ENCODE results near the gene LGR5. TPM values are rescaled to one million over a fixed set of nuclear protein-coding genes. Genes with fewer than 3 reads are reported as not detected.

The LGR5 gene
- total and polyA plus RNA-seq, 2 of the 13 experiments (the other 11 are each of a cell fraction or from before 2014, with no cell fraction given): 37.0 to 121 TPM

GRCh38 chr12:71552728-71553501, 113.3 kb downstream of the LGR5 start (continued):
- TF ChIP-seq ZNF784 (CRISPR knock-in tag; IDR thresholded peaks at IDR 0.05; ENCODE audit: borderline replicate concordance): 0 out of 2 replicates have a peak, but pooled peaks have one; percentile 48
- TF ChIP-seq STAG1 (CRISPR knock-in tag; IDR thresholded peaks at IDR 0.05): peak; percentile 20
- no peak for TF ChIP-seq CCAR2 (optimal IDR thresholded peaks at IDR 0.05; ENCODE audit: low read depth, low read length)
- peak; percentile 95 for TF ChIP-seq RXRA (CRISPR knock-in tag; IDR thresholded peaks at IDR 0.05)
- TF ChIP-seq U2AF2 (IDR thresholded peaks at IDR 0.05; ENCODE audit: low read depth, low read length): no peak
- TF ChIP-seq ZNF605 (CRISPR knock-in tag; IDR thresholded peaks at IDR 0.05): peak; percentile 58; the same call in 1 of the 2 replicates
- TF ChIP-seq ZNF639 (CRISPR knock-in tag; conservative IDR thresholded peaks at IDR 0.05): 0 out of 2 replicates have a peak, but pooled peaks have one; percentile 24
- TF ChIP-seq NKX3-1 (CRISPR knock-in tag; IDR thresholded peaks at IDR 0.05): no peak
- peak; percentile 74; the same call in 1 of the 2 replicates for TF ChIP-seq ESRRA (CRISPR knock-in tag; IDR thresholded peaks at IDR 0.05; ENCODE audit: low read depth)
- peak; percentile 23; the same call in 1 of the 2 replicates for TF ChIP-seq ZNF580 (CRISPR knock-in tag; IDR thresholded peaks at IDR 0.05; ENCODE audit: borderline replicate concordance, low read depth)
- peak; percentile 94 for TF ChIP-seq NR2F2 (IDR thresholded peaks at IDR 0.05; ENCODE audit: borderline replicate concordance, low read depth)
- TF ChIP-seq IRX3 (CRISPR knock-in tag; IDR thresholded peaks at IDR 0.05; ENCODE audit: borderline replicate concordance, low read depth): peak; percentile 54; the same call in 1 of the 2 replicates
- TF ChIP-seq SP5 (CRISPR knock-in tag; IDR thresholded peaks at IDR 0.05; ENCODE audit: borderline replicate concordance, low read depth): peak; percentile 48; the same call in 1 of the 2 replicates
- peak; percentile 92 for TF ChIP-seq SOX5 (CRISPR knock-in tag; IDR thresholded peaks at IDR 0.05; ENCODE audit: borderline replicate concordance)
- no peak for TF ChIP-seq PRPF4 (IDR thresholded peaks at IDR 0.05; ENCODE audit: low read depth, low read length, poor library complexity, severe bottlenecking)
- no peak for TF ChIP-seq ZNF251 (CRISPR knock-in tag; IDR thresholded peaks at IDR 0.05)
- peak; percentile 74 for TF ChIP-seq FOSL2 (CRISPR knock-in tag; IDR thresholded peaks at IDR 0.05)
- peak in 1 of 2 experiments; percentile 63; a peak in 2 of 4 replicates for TF ChIP-seq KLF16 (CRISPR knock-in tag; IDR thresholded peaks at IDR 0.05)
- no peak for TF ChIP-seq ZBTB14 (CRISPR knock-in tag; IDR thresholded peaks at IDR 0.05)
- peak; percentile 76; the same call in 1 of the 2 replicates for TF ChIP-seq REPIN1 (CRISPR knock-in tag; IDR thresholded peaks at IDR 0.05; ENCODE audit: borderline replicate concordance, low read depth)
- no peak for TF ChIP-seq ZNF776 (CRISPR knock-in tag; IDR thresholded peaks at IDR 0.05)
- TF ChIP-seq ZNF263 (CRISPR knock-in tag; IDR thresholded peaks at IDR 0.05): 0 out of 2 replicates have a peak, but pooled peaks have one; percentile 38
- TF ChIP-seq SRSF9 (IDR thresholded peaks at IDR 0.05; ENCODE audit: borderline replicate concordance, insufficient read depth, low read depth, low read length, poor library complexity, severe bottlenecking): no peak
- peak; percentile 41; the same call in 1 of the 2 replicates for TF ChIP-seq ZBTB20 (CRISPR knock-in tag; IDR thresholded peaks at IDR 0.05; ENCODE audit: borderline replicate concordance, low read depth)
- TF ChIP-seq CBX2 (IDR thresholded peaks at IDR 0.05; ENCODE audit: low read depth, low read length): no peak
- TF ChIP-seq CBX2 (CRISPR knock-in tag; IDR thresholded peaks at IDR 0.05; ENCODE audit: low read depth): no peak
- no peak for TF ChIP-seq ZNF720 (CRISPR knock-in tag; IDR thresholded peaks at IDR 0.05)
- TF ChIP-seq KDM6A (CRISPR knock-in tag; IDR thresholded peaks at IDR 0.05; ENCODE audit: low read depth): 0 out of 2 replicates have a peak, but pooled peaks have one; percentile 48
